ENCODE results near the gene WDR6.
"Not testable (repeated sequence)": the region's sequence is repeated elsewhere in the genome, so short reads cannot be mapped to it uniquely, and the experiment has no call there.

Gene WDR6

GRCh38 chr3:49006408-49007067 lies 653 bp upstream of the WDR6 start:
- no peak for DNase-seq (ENCODE audit: extremely low read depth, low read depth)
- no peak for TF ChIP-seq CTCF (IDR thresholded peaks at IDR 0.05; ENCODE audit: low read depth, low read length, missing control alignments)
- H3K4me3 ChIP-seq (replicated peaks; ENCODE audit: low read depth, low read length) = peak overlapping the region; percentile 59

DNA sequence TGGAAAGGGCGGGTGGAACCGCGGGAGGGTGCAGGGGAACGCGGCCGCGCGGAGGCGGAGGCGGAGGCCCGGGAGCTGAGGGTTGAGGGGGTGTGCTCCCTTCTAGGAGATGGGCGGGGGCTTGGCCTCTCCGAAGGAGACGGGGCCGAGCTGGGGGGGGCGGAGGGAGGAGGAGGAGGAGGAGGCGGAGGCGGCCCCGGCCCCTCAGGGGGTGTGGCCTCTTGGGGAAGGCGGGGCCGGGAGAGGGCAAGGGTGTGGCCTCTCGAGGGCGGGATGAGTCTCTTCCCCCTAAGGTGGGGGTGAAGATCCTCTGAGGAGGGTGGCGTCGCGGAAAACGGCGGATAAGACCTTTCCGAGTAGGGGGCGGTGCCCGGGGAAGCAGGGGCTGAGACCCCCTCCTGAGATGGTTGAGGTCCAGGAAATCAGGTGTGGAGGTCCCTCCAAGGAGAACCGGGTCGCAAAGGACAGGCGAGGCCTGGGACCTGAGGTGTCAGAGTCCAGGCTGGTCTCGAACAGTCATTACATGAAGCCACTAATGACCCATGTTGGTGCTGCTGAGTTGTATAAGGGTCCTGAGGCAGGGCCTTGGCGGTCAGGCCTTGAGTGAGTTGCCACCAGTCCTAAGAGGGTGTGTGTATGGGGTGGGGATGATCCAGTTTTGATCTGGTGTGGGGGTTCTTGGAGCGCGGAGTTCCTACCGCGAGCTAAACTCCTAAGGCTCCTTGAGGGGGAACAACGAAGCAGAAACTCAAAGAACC lies 759 bp downstream of the WDR6 start:
- TF ChIP-seq CTCF (IDR thresholded peaks at IDR 0.05; ENCODE audit: low read depth, low read length, missing control alignments) = no peak
- no peak for DNase-seq (ENCODE audit: extremely low read depth, low read depth)
- peak overlapping the region; percentile 59 for H3K4me3 ChIP-seq (replicated peaks; ENCODE audit: low read depth, low read length)

DNA sequence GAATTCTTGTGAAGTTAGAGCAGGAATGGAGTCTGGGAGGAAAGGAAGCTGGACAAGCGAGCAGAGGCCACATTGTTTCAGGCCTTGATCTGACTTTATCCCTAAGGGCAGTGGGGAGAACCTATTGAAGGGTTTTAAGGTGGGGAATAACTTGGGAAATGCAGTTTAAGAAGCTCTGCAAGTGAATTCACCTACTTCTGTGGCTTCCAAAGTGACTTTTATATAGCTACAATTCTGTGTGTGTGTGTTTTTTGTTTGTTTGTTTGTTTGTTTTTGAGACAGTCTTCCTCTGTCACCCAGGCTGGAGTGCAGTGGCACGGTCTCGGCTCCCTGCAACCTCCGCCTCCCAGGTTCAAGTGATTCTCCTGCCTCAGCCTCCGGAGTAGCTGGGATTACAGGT lies 1.4 kb downstream of the WDR6 start:
- DNase-seq (ENCODE audit: extremely low read depth, low read depth) = not testable (repeated sequence)
- peak overlapping the region; percentile 59 for H3K4me3 ChIP-seq (replicated peaks; ENCODE audit: low read depth, low read length)

GRCh38 chr3:49009396-49009795 lies 2.2 kb downstream of the WDR6 start:
- DNase-seq (ENCODE audit: extremely low read depth, low read depth) = no peak
- TF ChIP-seq CTCF (IDR thresholded peaks at IDR 0.05; ENCODE audit: low read depth, low read length, missing control alignments) = no peak
- H3K4me3 ChIP-seq (replicated peaks; ENCODE audit: low read depth, low read length) = no peak overlapping the region

GRCh38 chr3:49012441-49013017 lies 5.3 kb downstream of the WDR6 start:
- no peak for TF ChIP-seq CTCF (IDR thresholded peaks at IDR 0.05; ENCODE audit: low read depth, low read length, missing control alignments)
- no peak overlapping the region for H3K4me3 ChIP-seq (replicated peaks; ENCODE audit: low read depth, low read length)
- no peak for DNase-seq (ENCODE audit: extremely low read depth, low read depth)

- TF ChIP-seq CTCF (IDR thresholded peaks at IDR 0.05; ENCODE audit: low read depth, low read length, missing control alignments) = no peak
- DNase-seq (ENCODE audit: extremely low read depth, low read depth) = no peak
- H3K4me3 ChIP-seq (replicated peaks; ENCODE audit: low read depth, low read length) = no peak overlapping the region
Measured at GRCh38 chr3:49013113-49013737, 6.0 kb downstream of the WDR6 start.
